ENCODE results near the gene ACADM.
"Not testable (repeated sequence)": the region's sequence is repeated elsewhere in the genome, so short reads cannot be mapped to it uniquely, and the experiment has no call there.

ACADM gene

DNA sequence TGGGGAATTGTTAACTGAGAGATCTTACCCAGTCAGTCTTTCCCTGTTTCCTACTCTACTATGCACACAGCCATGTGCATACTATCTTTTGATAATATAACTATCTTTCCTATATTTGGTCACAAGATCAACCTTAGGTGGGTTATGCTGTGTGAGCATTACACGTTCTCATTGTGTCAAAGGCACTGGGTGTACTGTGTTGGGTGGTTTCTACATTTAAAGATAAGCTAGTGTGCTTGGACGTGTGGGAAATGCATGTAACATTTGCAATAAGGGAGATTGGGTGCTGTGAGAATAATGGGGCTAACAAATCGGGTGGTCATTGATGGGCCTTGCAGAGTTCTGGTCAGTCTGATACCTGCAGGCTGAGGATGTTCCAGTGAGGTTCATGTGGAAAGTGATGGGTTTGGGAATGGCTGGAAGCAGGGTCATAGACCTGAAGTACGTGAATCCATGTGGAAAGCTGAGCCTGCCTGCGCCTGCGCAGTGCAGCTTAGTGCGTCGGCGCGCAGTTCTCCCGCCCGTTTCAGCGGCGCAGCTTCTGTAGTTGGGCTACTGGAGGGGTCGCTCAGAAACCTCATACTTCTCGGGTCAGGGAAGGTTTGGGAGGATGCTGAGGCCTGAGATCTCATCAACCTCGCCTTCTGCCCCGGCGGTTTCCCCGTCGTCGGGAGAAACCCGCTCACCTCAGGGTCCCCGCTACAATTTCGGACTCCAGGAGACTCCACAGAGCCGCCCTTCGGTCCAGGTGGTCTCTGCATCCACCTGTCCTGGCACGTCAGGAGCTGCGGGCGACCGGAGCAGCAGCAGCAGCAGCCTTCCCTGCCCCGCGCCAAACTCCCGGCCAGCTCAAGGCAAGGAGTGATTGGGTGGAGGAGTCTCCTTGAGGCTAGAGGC is 72.1 kb downstream of the ACADM start, which contains the start of gene MSH4:
Gene MSH4 (plus strand): TSS at position 507 of the 897 bp plus-strand sequence. CDS start 104 bp downstream, at position 611.
- DNase-seq: peak; percentile 59

DNA sequence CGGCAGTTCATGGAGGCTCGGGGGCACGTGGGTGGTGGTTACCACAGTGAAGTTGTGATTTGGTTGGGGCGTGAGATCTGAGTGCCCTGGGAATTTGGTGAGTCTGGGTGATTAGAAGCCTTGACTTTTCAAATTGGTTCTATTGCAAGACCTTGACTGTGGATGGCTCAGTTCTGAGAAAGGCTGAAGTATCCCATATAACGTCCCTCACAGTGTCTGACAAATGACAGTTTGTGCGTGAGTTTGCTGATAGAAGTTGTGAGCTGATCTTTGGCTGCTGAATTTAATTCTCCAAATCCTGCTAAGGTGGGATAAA is 72.7 kb downstream of the ACADM start:
- DNase-seq: no peak

- DNase-seq: no peak
Observed at GRCh38 chr1:75797606-75798216, 73.2 kb downstream of the ACADM start.

GRCh38 chr1:75801480-75801879 is 77.0 kb downstream of the ACADM start:
- not testable (repeated sequence) for DNase-seq

DNA sequence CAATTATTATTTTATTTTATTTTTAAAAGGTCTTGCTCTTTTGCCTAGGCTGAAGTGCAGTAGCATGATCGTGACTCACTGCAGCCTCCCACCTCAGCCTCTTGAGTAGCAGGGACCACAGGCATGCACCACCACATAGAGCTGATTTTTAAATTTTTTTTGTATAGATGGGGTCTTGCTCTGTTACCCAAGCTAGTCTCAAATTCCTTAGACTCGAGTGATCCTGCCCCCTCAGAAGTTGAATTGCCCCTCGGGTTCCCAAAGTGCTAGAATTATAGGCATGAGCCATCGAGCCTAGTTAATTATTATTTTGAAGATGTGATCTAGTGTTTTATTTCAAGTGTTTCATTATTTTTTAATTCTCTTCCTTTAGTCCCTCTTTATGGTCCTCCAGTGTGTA is 84.4 kb downstream of the ACADM start:
- no peak for DNase-seq

- DNase-seq: not testable (repeated sequence)
Observed at GRCh38 chr1:75810113-75810512, 85.6 kb downstream of the ACADM start.

DNA sequence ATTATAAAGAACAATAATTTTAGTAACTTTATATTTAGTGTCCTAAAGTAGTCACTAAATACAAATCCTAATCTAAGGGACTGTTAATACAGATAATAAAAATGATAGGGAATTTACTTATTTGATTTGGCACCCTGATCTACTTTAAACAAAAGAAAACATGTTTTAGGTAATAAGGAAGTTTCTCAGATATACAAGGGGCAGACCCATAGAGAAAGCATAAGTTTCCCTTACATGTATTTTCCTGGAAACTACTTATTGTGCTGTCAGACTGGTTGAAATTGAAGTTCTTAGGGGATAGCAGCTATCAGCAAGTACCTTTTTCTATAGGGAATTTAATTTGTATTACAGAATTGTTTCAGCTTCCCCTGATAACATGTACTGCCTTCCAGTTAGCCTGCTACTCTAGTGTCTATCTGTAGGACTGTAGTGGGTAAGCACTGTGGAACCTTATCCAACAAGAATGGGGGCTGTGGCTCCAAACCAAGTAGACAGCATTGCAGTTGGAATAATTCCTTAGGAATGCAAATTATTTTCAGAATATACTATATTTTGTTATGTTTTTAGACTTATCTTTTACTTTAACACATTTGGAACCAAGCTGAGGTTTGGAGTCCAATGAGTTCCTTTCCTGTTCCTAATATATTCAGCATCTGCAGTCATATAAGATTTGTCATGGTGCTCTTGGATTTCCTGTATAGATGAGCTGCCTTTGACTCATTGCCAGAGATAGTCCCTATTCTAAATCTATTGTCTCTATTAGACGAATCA is 86.9 kb downstream of the ACADM start:
- DNase-seq: no peak

- DNase-seq: no peak
Observed at GRCh38 chr1:75812065-75812464, 87.6 kb downstream of the ACADM start.

Measured in islet precursor cell (in vitro differentiated cells).